ENCODE measurements around the gene SCMH1.

SCMH1 gene

DNA sequence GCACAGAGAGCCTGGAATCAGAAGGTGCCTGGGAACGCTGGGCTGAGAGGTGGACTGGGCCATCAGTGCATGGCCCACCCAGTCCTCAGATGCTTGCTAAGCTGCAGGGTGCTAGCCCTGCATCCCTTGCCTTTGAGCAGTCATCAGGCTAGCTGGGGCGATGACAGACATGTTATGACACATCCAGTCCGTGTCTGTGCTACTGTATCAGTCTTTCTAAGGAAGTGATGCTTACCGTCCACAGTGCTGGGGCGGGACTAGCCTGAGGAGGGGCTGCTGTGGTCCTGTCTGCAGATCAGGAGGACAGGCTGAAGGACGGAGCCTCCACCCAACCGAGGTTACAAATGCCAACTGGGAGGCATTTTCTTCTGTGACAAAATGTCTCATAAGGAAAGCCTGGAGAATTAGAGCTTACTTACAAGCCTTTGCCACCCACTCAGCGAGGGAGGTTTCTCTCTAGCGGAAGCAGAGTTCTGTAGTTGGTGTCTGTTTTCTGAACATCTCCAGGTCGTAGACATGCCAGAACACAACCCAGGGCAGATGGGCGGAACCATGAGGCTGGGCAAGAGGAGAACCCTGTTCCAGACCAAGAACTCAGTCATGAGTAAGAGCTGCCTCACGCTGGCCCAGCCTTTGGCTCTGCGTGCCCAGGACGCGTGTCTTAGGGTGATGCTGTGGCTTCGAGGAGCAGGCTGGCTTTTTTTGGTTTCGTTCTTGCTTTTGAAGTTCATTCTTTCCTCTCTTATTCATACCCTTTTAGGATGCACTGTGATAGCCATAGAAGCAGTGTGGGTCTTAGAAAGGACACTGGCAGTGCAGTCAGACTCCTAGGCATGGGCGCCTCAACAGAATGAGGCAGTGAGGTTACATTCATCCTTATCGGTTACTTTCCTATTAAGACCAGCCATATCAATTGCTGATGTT lies 234.9 kb downstream of the SCMH1 start:
- no peak overlapping the region for H3K4me3 ChIP-seq (ENCODE audit: low read depth, low read length)
- DNase-seq (ENCODE audit: low read depth) = no peak
- TF ChIP-seq, protein P1, sequence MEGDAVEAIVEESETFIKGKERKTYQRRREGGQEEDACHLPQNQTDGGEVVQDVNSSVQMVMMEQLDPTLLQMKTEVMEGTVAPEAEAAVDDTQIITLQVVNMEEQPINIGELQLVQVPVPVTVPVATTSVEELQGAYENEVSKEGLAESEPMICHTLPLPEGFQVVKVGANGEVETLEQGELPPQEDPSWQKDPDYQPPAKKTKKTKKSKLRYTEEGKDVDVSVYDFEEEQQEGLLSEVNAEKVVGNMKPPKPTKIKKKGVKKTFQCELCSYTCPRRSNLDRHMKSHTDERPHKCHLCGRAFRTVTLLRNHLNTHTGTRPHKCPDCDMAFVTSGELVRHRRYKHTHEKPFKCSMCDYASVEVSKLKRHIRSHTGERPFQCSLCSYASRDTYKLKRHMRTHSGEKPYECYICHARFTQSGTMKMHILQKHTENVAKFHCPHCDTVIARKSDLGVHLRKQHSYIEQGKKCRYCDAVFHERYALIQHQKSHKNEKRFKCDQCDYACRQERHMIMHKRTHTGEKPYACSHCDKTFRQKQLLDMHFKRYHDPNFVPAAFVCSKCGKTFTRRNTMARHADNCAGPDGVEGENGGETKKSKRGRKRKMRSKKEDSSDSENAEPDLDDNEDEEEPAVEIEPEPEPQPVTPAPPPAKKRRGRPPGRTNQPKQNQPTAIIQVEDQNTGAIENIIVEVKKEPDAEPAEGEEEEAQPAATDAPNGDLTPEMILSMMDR (IDR thresholded peaks at IDR 0.05; ENCODE audit: insufficient read depth, low read depth, low read length, missing control alignments) = no peak

DNA sequence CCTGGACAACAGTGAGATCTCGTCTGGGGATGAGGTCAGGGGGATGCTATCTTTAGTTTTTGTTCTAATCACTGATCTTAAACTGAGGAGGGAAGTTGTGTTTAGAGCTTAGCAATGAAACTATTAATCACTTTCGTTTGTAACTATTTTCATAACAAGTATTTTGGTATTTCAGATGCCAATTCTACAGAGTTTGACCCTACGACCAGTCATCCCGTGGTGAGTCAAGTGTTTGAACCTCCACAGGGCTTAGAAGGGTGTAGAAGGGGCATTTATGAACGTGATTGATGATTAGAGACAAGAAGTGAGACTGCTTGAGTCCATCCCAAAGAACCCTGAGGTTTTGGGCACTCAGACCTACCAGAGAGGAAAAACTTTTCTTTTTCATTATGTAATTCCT lies 236.2 kb downstream of the SCMH1 start:
- no peak overlapping the region for H3K4me3 ChIP-seq (ENCODE audit: low read depth, low read length)
- no peak for DNase-seq (ENCODE audit: low read depth)
- TF ChIP-seq, protein P1 (IDR thresholded peaks at IDR 0.05; ENCODE audit: insufficient read depth, low read depth, low read length, missing control alignments) = no peak

DNA sequence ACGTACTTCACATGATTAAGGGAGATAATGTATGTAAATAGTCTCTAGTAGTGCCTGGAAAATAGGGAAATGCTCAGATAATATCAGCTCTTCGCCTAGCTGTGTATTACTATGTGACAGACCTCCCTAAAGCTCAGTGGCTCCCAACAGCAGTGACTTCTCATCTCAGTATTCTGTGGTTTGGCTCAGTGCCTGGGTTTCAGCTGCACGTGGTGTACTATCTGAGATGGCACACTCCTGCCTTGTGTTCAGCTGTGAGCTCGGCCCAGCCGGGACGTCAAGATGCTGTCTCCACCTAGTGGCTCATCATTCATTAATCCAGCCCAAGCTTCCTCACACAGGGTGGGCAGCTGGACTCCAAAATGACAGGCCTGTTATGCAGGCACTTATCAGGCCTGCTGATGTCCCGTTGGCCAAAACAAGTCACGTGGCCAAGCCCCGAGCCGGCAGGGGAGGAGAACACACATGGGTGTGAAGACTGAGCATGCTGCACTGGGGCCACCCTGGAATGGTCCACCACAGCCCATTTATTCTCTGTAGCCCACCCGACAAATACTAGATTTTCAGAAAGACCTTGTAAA lies 238.4 kb downstream of the SCMH1 start:
- TF ChIP-seq, protein P1 (IDR thresholded peaks at IDR 0.05; ENCODE audit: insufficient read depth, low read depth, low read length, missing control alignments) = peak; percentile 49
- H3K4me3 ChIP-seq (ENCODE audit: low read depth, low read length) = no peak overlapping the region
- DNase-seq (ENCODE audit: low read depth) = peak; percentile 95

DNA sequence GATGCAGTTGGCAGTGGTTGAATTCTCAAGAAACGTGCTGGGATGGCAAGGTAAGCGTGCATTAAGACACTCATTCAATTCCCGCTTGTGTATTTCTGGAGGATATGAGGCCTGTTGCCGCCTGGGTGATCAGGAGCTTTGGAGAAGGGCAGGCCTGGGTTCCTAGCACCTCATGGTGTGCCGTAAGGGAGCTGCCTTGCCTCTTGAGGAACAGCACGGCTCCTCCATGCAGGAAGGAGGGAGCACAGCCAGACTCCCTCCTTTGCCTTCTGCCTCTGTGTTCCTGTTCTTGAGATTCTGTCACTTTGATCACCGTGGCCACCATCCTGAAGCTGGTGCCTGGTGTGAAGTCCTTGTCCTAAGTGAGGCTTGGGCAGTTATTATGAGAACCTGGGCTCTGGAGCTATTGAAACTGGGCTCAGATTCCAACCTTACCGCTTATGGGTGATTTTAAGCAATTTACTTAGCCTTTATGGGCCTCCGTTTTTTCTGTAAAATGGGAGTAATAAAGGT lies 238.9 kb downstream of the SCMH1 start:
- no peak overlapping the region for H3K4me3 ChIP-seq (ENCODE audit: low read depth, low read length)
- TF ChIP-seq, protein P1 (IDR thresholded peaks at IDR 0.05; ENCODE audit: insufficient read depth, low read depth, low read length, missing control alignments) = no peak
- no peak for DNase-seq (ENCODE audit: low read depth)

DNA sequence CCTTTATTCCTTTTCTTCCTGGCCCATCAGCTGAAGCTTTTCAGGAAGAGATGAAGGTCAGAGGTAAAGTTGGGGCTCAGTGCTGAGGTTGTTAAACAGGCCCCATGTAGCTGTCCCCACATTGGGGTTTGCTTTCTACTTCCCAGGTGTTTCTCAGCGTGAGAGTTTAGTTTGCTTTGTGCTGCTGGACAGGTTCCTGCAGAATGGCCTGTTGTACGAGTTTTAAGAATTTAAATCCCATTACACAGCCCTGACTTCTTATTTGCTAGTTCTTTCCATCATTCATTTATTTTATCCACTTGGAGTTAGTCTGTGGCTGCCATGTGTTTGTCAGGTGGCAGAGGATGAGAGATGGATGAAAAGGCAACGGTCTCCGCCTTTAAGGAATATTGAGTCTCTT lies 243.4 kb downstream of the SCMH1 start:
- TF ChIP-seq, protein P1 (IDR thresholded peaks at IDR 0.05; ENCODE audit: insufficient read depth, low read depth, low read length, missing control alignments) = no peak
- H3K4me3 ChIP-seq (ENCODE audit: low read depth, low read length) = no peak overlapping the region
- DNase-seq (ENCODE audit: low read depth) = no peak

DNA sequence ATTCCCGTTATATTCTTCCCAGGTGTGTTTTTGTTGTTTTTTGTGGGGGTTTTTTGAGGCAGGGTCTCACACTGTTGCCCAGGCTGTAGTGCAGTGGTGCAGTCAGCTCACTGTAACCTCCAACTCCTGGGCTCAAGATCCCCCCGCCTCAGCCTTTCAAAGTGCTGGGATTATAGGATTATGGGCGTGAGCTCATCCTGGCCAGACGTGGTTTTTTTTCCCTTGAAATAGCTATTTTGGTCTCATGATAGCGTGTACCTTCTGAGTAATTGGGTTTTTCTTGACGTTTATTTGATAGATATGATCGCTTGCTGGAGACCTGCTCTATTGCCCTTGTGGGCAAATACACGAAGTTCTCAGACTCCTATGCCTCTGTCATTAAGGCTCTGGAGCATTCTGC lies 245.0 kb downstream of the SCMH1 start:
- H3K4me3 ChIP-seq (ENCODE audit: low read depth, low read length) = no peak overlapping the region
- DNase-seq (ENCODE audit: low read depth) = no peak
- TF ChIP-seq, protein P1 (IDR thresholded peaks at IDR 0.05; ENCODE audit: insufficient read depth, low read depth, low read length, missing control alignments) = no peak

Data from GM12865 (cell line).